ENCODE data around the gene SMAD7.

Gene SMAD7

GRCh38 chr18:48950536-48951447, at the start of gene SMAD7:
TSS of gene SMAD7 (minus strand) at chr18:48950965. CDS start at chr18:48950424, 541 bp downstream.
- DNase-seq, result no peak

- DNase-seq, result no peak
Measured at GRCh38 chr18:48999569-48999968, 48.8 kb upstream of the SMAD7 start.

GRCh38 chr18:48997985-48998831, 47.4 kb upstream of the SMAD7 start:
- no peak for DNase-seq

- no peak for DNase-seq
Measured at GRCh38 chr18:48997681-48997984, 46.9 kb upstream of the SMAD7 start.

- DNase-seq, result no peak
Measured at GRCh38 chr18:48996901-48997463, 46.2 kb upstream of the SMAD7 start.

GRCh38 chr18:48996041-48996440, 45.3 kb upstream of the SMAD7 start:
- DNase-seq, result no peak

GRCh38 chr18:48994926-48995835, 44.4 kb upstream of the SMAD7 start:
- DNase-seq, result no peak

- DNase-seq, result no peak
Measured at GRCh38 chr18:48994044-48994651, 43.4 kb upstream of the SMAD7 start.

- no peak for DNase-seq
Measured at GRCh38 chr18:48993586-48993985, 42.8 kb upstream of the SMAD7 start.

- no peak for DNase-seq
Measured at GRCh38 chr18:48992791-48993555, 42.2 kb upstream of the SMAD7 start.

- DNase-seq, result no peak
Measured at GRCh38 chr18:48992133-48992532, 41.4 kb upstream of the SMAD7 start.

GRCh38 chr18:48991676-48992075, 40.9 kb upstream of the SMAD7 start:
- DNase-seq, result peak; percentile 31

GRCh38 chr18:48991319-48991660, 40.5 kb upstream of the SMAD7 start:
- DNase-seq, result peak; percentile 41

GRCh38 chr18:48990481-48991318, 39.9 kb upstream of the SMAD7 start:
- DNase-seq, result peak; percentile 38

GRCh38 chr18:48989304-48990303, 38.8 kb upstream of the SMAD7 start:
- DNase-seq, result peak; percentile 39

- DNase-seq, result peak; percentile 31
Measured at GRCh38 chr18:48988508-48989303, 37.9 kb upstream of the SMAD7 start.

GRCh38 chr18:48987821-48988220, 37.1 kb upstream of the SMAD7 start:
- DNase-seq, result peak; percentile 37
